GM10266 (cell line): ENCODE results near the gene ERGIC1.

Experiments used
- DNase-seq: peaks from one replicate; pipeline ENCODE4 v3.0.0; 2012; ENCODE audit errors: extremely low spot score
- CTCF ChIP-seq: IDR thresholded peaks from 2 replicates; pipeline ENCODE4 v1.5.1; 2012; ENCODE audit warnings: mild to moderate bottlenecking, low read depth; ENCODE audit not compliant: control insufficient read depth, insufficient read depth; ENCODE audit errors: missing control alignments

The ERGIC1 gene

GRCh38 chr5:172832383-172833315 is 1.4 kb upstream of the ERGIC1 start:
- TF ChIP-seq CTCF: no peak
- DNase-seq: no peak

- no peak for TF ChIP-seq CTCF
- DNase-seq: no peak
Measured at GRCh38 chr5:172833372-172833685, 722 bp upstream of the ERGIC1 start.

GRCh38 chr5:172834415-172835289 is 601 bp downstream of the ERGIC1 start:
- TF ChIP-seq CTCF: no peak
- DNase-seq: peak; percentile 58

- DNase-seq: no peak
- no peak for TF ChIP-seq CTCF
Measured at GRCh38 chr5:172835290-172835993, 1.4 kb downstream of the ERGIC1 start.

- no peak for TF ChIP-seq CTCF
- no peak for DNase-seq
Measured at GRCh38 chr5:172835994-172836356, 1.9 kb downstream of the ERGIC1 start.

- DNase-seq: peak; percentile 70
Measured at GRCh38 chr5:172837640-172838039, 3.6 kb downstream of the ERGIC1 start.

More at GRCh38 chr5:172837640-172838039, 3.6 kb downstream of the ERGIC1 start:
- no peak for TF ChIP-seq CTCF
